ENCODE measurements around the gene PLA2G3.

DNA sequence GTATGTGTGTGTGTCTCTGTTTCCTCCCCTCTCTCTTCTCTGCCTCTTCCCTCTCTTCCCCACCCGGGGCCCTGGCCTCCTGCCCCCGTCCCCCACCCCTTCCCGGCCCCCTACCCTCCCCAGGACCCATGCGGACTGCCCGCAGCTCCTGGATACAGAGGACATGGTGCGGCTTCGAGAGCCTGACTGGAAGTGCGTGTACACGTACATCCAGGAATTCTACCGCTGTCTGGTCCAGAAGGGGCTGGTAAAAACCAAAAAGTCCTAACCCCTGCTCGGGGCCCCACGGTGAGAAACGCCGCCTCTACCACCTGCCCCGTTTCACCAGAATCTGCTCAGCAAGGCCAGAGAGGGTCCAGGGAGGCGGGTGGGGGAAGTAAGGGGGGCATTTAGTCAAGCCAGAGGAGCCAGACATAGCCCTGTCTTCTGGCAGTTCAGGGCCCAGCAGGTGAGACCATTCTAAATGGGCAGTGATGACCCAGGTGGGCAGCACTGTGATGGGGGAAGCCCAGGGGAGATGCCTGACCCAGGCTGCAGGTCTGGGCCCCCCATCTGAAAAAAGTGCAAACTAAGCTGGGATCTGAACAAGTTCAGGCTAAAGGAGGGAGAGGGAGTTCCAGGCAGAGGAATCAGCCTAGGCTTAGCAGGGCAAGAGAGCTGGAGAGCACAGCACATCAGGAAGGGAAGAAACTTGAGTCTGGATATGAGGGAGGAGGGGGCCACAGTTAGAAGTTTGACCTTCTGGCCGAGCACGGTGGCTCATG is 39.4 kb downstream of the PLA2G3 start:
- no peak for TF ChIP-seq CTCF (IDR thresholded peaks at IDR 0.05)
- TF ChIP-seq POLR2A (IDR thresholded peaks at IDR 0.05): no peak

Data from adrenal gland (tissue), 5 donors.